GM12878 (cell line): ENCODE measurements around the gene PADI4. TPM values are rescaled to one million over a fixed set of nuclear protein-coding genes. Genes with fewer than 3 reads are reported as not detected.

Experiments
- ATAC-seq: fragments of 200-7000 bp; cut with Tn5 transposase; 3 replicates; pipeline ENCODE4 v1.9.1; 2020; ENCODE audit warnings: mild to moderate bottlenecking, moderate library complexity
- BruUV-seq: library from RNA; stranded (reverse); fragments of 400-500 nt; replicated peaks from 2 replicates; lab custom pipeline; 2021; lab: Mats Ljungman, UMichigan
- CTCF ChIA-PET: fragments of 300-600 bp; sonication (Branson Sonifier 250); formaldehyde crosslinking; extraction: SDS; loops from one replicate; lab custom pipeline; 2021; ENCODE audit warnings: inconsistent platforms; lab: Yijun Ruan, JAX
- POLR2A ChIA-PET: fragments of 350-600 bp; formaldehyde crosslinking; extraction: SDS; loops from one replicate; lab custom pipeline; 2021; ENCODE audit warnings: inconsistent platforms; lab: Charles Lee
- RAD21 ChIA-PET: fragments of 300-600 bp; sonication (Branson Sonifier 250); formaldehyde crosslinking; loops from one replicate; lab custom pipeline; 2023; ENCODE audit warnings: antibody characterized with exemption; ENCODE audit not compliant: unreplicated experiment; lab: Charles Lee
- SMC1A ChIA-PET: fragments of 300-600 bp; sonication (Branson Sonifier 250); formaldehyde crosslinking; loops from one replicate; lab custom pipeline; 2023; ENCODE audit not compliant: unreplicated experiment, uncharacterized antibody; lab: Charles Lee
- DNase-seq: peaks from one replicate; pipeline ENCODE4 v3.0.0-alpha.2; 2011; ENCODE audit warnings: low read depth, low spot score
- FAIRE-seq: peaks from 3 replicates; lab custom pipeline; 2011; peaks lifted over from hg19 to GRCh38; lab: Jason Lieb, UNC
- H2AFZ ChIP-seq: 2 replicates; pipeline ENCODE4 v1.6.0; 2011; ENCODE audit warnings: low read depth, low read length, control low read depth; ENCODE audit not compliant: control insufficient read depth
- H3K27ac ChIP-seq: 2 replicates; pipeline ENCODE4 v1.5.1; 2011; ENCODE audit warnings: control low read depth; ENCODE audit not compliant: control insufficient read depth, insufficient read depth
- H3K27me3 ChIP-seq, 2 experiments: replicated peaks in 1 of 2; 2 replicates each; pipeline versions ENCODE4 v1.6.0 to v1.6.1; 2011; ENCODE audit warnings: low read length in 1 of 2; ENCODE audit not compliant: control insufficient read depth in 2 of 2, insufficient read depth in 2 of 2
- H3K36me3 ChIP-seq, 2 experiments: 2 replicates each; pipeline ENCODE4 v1.5.1; 2011; ENCODE audit warnings: low read length in 1 of 2; ENCODE audit not compliant: control insufficient read depth in 2 of 2, insufficient read depth in 2 of 2
- H3K4me1 ChIP-seq: 2 replicates; pipeline ENCODE4 v1.6.1; 2011; ENCODE audit warnings: mild to moderate bottlenecking, low read length, moderate library complexity, mixed read lengths; ENCODE audit not compliant: control insufficient read depth, insufficient read depth
- H3K4me2 ChIP-seq: 2 replicates; pipeline ENCODE4 v1.6.0; 2011; ENCODE audit warnings: control low read depth; ENCODE audit not compliant: control insufficient read depth, insufficient read depth
- H3K4me3 ChIP-seq: fragments of 200-600 bp; sonication (generic); 2 replicates; pipeline ENCODE4 v1.5.1; 2016
- H3K79me2 ChIP-seq: 2 replicates; pipeline ENCODE4 v1.6.0; 2011; ENCODE audit warnings: low read length; ENCODE audit not compliant: control insufficient read depth, insufficient read depth
- H3K9ac ChIP-seq: 2 replicates; pipeline ENCODE4 v1.8.0; 2011; ENCODE audit warnings: low read length, control low read depth, mixed read lengths; ENCODE audit not compliant: control insufficient read depth, insufficient read depth
- H3K9me3 ChIP-seq: replicated peaks from 3 replicates; pipeline ENCODE4 v1.5.1; 2011; ENCODE audit warnings: mild to moderate bottlenecking, low read length; ENCODE audit not compliant: control insufficient read depth, insufficient read depth
- H4K20me1 ChIP-seq: 2 replicates; pipeline ENCODE4 v1.6.0; 2011; ENCODE audit not compliant: control insufficient read depth, insufficient read depth
- CBX5 ChIP-seq: sonication (generic); IDR thresholded peaks from 2 replicates; pipeline ENCODE4 v1.6.1; 2016; ENCODE audit warnings: low read depth, moderate library complexity, mild to moderate bottlenecking, inconsistent platforms
- CHD1 ChIP-seq: IDR thresholded peaks from 2 replicates; pipeline ENCODE4 v1.6.1; 2012; ENCODE audit warnings: low read depth, low read length, improper control_type of control experiment
- GATAD2B ChIP-seq: fragments of 450-650 bp; conservative IDR thresholded peaks from 2 replicates; pipeline ENCODE4 v1.6.1; 2017; ENCODE audit warnings: low read depth, mild to moderate bottlenecking, moderate library complexity
- HDAC2 ChIP-seq: fragments of 200-600 bp; sonication (generic); IDR thresholded peaks from 2 replicates; pipeline ENCODE4 v1.6.1; 2017
- NBN ChIP-seq: fragments of 450-650 bp; IDR thresholded peaks from 2 replicates; pipeline ENCODE4 v1.6.1; 2016
- PKNOX1 ChIP-seq: fragments of 450-650 bp; IDR thresholded peaks from 2 replicates; pipeline ENCODE4 v1.6.1; 2016; ENCODE audit warnings: mild to moderate bottlenecking
- RFX5 ChIP-seq: IDR thresholded peaks from 2 replicates; pipeline ENCODE4 v1.6.1; 2011; ENCODE audit warnings: low read depth, low read length, improper control_type of control experiment
- SMARCA5 ChIP-seq: fragments of 450-650 bp; IDR thresholded peaks from 2 replicates; pipeline ENCODE4 v1.6.1; 2017; ENCODE audit warnings: mild to moderate bottlenecking
- SUZ12 ChIP-seq: fragments of 200-600 bp; sonication (generic); IDR thresholded peaks from one replicate; pipeline ENCODE4 v1.6.1; 2018; ENCODE audit warnings: antibody characterized with exemption, mild to moderate bottlenecking; ENCODE audit not compliant: unreplicated experiment
- TCF12 ChIP-seq: IDR thresholded peaks from 2 replicates; pipeline ENCODE4 v1.6.1; 2011; ENCODE audit warnings: low read depth, mild to moderate bottlenecking, low read length
- ZNF24 ChIP-seq: fragments of 450-650 bp; IDR thresholded peaks from 2 replicates; pipeline ENCODE4 v1.6.1; 2017; ENCODE audit warnings: antibody characterized with exemption, mild to moderate bottlenecking
- ZZZ3 ChIP-seq: IDR thresholded peaks from 2 replicates; pipeline ENCODE4 v1.6.1; 2011; ENCODE audit warnings: low read depth; ENCODE audit not compliant: control insufficient read depth, insufficient read length
- WGBS: methylation state at CpG from one replicate; pipeline ENCODE4 v1.1.6; 2016; ENCODE audit warnings: low lambda C conversion rate; ENCODE audit not compliant: insufficient replicate concordance, insufficient coverage; ENCODE audit errors: missing lambda C conversion rate; 5-methylcytosine and 5-hydroxymethylcytosine counted together
- in situ Hi-C: fragments of 300-500 bp; cut with MboI; formaldehyde crosslinking; loops from 9 replicates; pipeline ENCODE4 v1.14.3; 2018; ENCODE audit warnings: mixed read lengths
- intact Hi-C: fragments of 100-400 bp; cut with micrococcal nuclease; formaldehyde crosslinking; loops from one replicate; pipeline ENCODE4 v1.14.2; 2022; ENCODE audit not compliant: unreplicated experiment
- polyA plus RNA-seq, 11 experiments: library from polyadenylated mRNA; depleted of rRNA in 4 of 11; unstranded in 6 of 11; stranded (reverse) in 5 of 11; fragments of >200 nt; fragmentation: Nextera tagmentation in 4 of 11; fragmentation: Illumina TruSeq in 1 of 11; extraction: Ambion mirVana in 4 of 11; extraction: Trizol in 1 of 11; gene quantifications; 1 replicate in 1 of 11; 2 replicates in 10 of 11; pipeline versions ENCODE4 v1.2.1 to v1.2.3, GENCODE V29; 2011 to 2016; ENCODE audit warnings: inconsistent platforms in 2 of 11, missing spikeins in 2 of 11, low read depth in 1 of 11
- total RNA-seq, 4 experiments: library from RNA; depleted of rRNA in 3 of 4; stranded (reverse); fragments of >200 nt in 3 of 4; fragmentation: Illumina TruSeq in 1 of 4; extraction: Trizol in 1 of 4; gene quantifications; 2 replicates each; pipeline versions ENCODE4 v1.2.1 to v1.2.3, GENCODE V29; 2013 to 2021

Gene PADI4
- total and polyA plus RNA-seq, 10 of the 15 experiments (the other 5 are each of a cell fraction or from before 2014, with no cell fraction given), result 0.08 to 0.47 (median 0.15) TPM; not detected in 3

- no peak for TF ChIP-seq SUZ12
- no peak for TF ChIP-seq PKNOX1
- TF ChIP-seq TCF12, result no peak
- TF ChIP-seq HDAC2, result no peak
- TF ChIP-seq CHD1, result no peak
Observed at GRCh38 chr1:17351598-17352324, 43.8 kb downstream of the PADI4 start (continued).

- POLR2A ChIA-PET, result no interaction called here
- WGBS, result 45% methylated on average over 8 of the region's 8 CpGs
- intact Hi-C loops (no loop called here), in situ Hi-C loops (no loop called here)
- Histone ChIP-seq H2AFZ (no peak overlapping the region), H4K20me1 (no peaks in the 10 kb centered on the region), H3K27ac (no peak overlapping the region), H3K9ac (no peak overlapping the region), H3K79me2 (no peaks in the 10 kb centered on the region), H3K4me3 (no peak overlapping the region), H3K9me3 (no peaks in the 10 kb centered on the region), H3K36me3 (no peaks in the 10 kb centered on the region), H3K4me2 (no peak overlapping the region), H3K4me1 (peaks cover 7% of the 10 kb centered on the region), H3K27me3 (no peaks in the 10 kb centered on the region; a peak in 1 of 4 replicates)
- CTCF ChIA-PET, result interaction anchor here (0.7 kb wide), 1 partner anchor 68 kb away, joined by 3 read pairs; no protein-coding TSS in a partner anchor
- SMC1A ChIA-PET, result no interaction called here
- ATAC-seq (no peak), DNase-seq (no peak), FAIRE-seq (no peak)
- RAD21 ChIA-PET, result no interaction called here
- no peak for TF ChIP-seq GATAD2B
- TF ChIP-seq CBX5, result no peak
- TF ChIP-seq SMARCA5, result no peak
- TF ChIP-seq ZNF24, result no peak
- TF ChIP-seq ZZZ3, result no peak
- TF ChIP-seq RFX5, result no peak
- TF ChIP-seq NBN, result no peak
- no TSS peak for BruUV-seq
Observed at GRCh38 chr1:17352419-17352909, 44.5 kb downstream of the PADI4 start.
